CD1c-positive myeloid dendritic cell (primary cell): ENCODE results near the gene LMO1.
A peak's percentile ranks its signal among the peaks of the same experiment; 100 is the strongest.

ENCODE experiments used
- DNase-seq: peaks from one replicate; pipeline ENCODE4 v3.0.0-alpha.2; 2016; ENCODE audit errors: extremely low spot score

The LMO1 gene

GRCh38 chr11:8263109-8263768 lies 439 bp downstream of the LMO1 start:
- DNase-seq, result no peak

GRCh38 chr11:8262552-8263108 lies 1.0 kb downstream of the LMO1 start:
- DNase-seq, result peak; percentile 11

GRCh38 chr11:8261921-8262551 lies 1.6 kb downstream of the LMO1 start:
- DNase-seq, result no peak

GRCh38 chr11:8261291-8261690 lies 2.4 kb downstream of the LMO1 start:
- no peak for DNase-seq

GRCh38 chr11:8260202-8260966 lies 3.3 kb downstream of the LMO1 start:
- DNase-seq, result no peak

GRCh38 chr11:8259306-8259959 lies 4.2 kb downstream of the LMO1 start:
- no peak for DNase-seq

GRCh38 chr11:8258784-8259183 lies 4.9 kb downstream of the LMO1 start:
- peak; percentile 17 for DNase-seq

- no peak for DNase-seq
Measured at GRCh38 chr11:8258289-8258688, 5.4 kb downstream of the LMO1 start.

GRCh38 chr11:8257003-8257664 lies 6.5 kb downstream of the LMO1 start:
- no peak for DNase-seq

GRCh38 chr11:8256271-8257002 lies 7.2 kb downstream of the LMO1 start:
- DNase-seq, result no peak

GRCh38 chr11:8253566-8253965 lies 10.1 kb downstream of the LMO1 start:
- DNase-seq, result no peak

- DNase-seq, result no peak
Measured at GRCh38 chr11:8252946-8253345, 10.7 kb downstream of the LMO1 start.

- DNase-seq, result no peak
Measured at GRCh38 chr11:8252388-8252787, 11.3 kb downstream of the LMO1 start.

- no peak for DNase-seq
Measured at GRCh38 chr11:8251616-8252295, 11.9 kb downstream of the LMO1 start.

GRCh38 chr11:8250981-8251615 lies 12.6 kb downstream of the LMO1 start:
- no peak for DNase-seq

- DNase-seq, result no peak
Measured at GRCh38 chr11:8250434-8250833, 13.2 kb downstream of the LMO1 start.

- DNase-seq, result no peak
Measured at GRCh38 chr11:8249482-8249881, 14.2 kb downstream of the LMO1 start.

GRCh38 chr11:8248786-8249185 lies 14.9 kb downstream of the LMO1 start:
- DNase-seq, result no peak

GRCh38 chr11:8247312-8247711 lies 16.4 kb downstream of the LMO1 start:
- peak; percentile 21 for DNase-seq

GRCh38 chr11:8243458-8243857 lies 20.2 kb downstream of the LMO1 start:
- no peak for DNase-seq
